GM21576 (cell line): Measurements from ENCODE around the gene ZIC4.

Experiments used
- ATAC-seq: cut with Tn5 transposase; IDR thresholded peaks from one replicate; pipeline ENCODE4 v1.9.1; 2021; ENCODE audit warnings: mild to moderate bottlenecking, moderate library complexity; ENCODE audit not compliant: unreplicated experiment

The ZIC4 gene

GRCh38 chr3:147391781-147392624 lies 14.3 kb downstream of the ZIC4 start:
- no peak for ATAC-seq

GRCh38 chr3:147390589-147391569 lies 15.5 kb downstream of the ZIC4 start:
- no peak for ATAC-seq

- ATAC-seq, result no peak
Observed at GRCh38 chr3:147389717-147390116, 16.6 kb downstream of the ZIC4 start.

GRCh38 chr3:147388700-147389580 lies 17.4 kb downstream of the ZIC4 start:
- no peak for ATAC-seq

GRCh38 chr3:147387885-147388699 lies 18.3 kb downstream of the ZIC4 start:
- ATAC-seq, result no peak

- ATAC-seq, result no peak
Observed at GRCh38 chr3:147387291-147387884, 19.0 kb downstream of the ZIC4 start.

GRCh38 chr3:147385059-147386012 lies 21.0 kb downstream of the ZIC4 start:
- ATAC-seq, result no peak

GRCh38 chr3:147384210-147385058 lies 21.9 kb downstream of the ZIC4 start:
- no peak for ATAC-seq

- ATAC-seq, result no peak
Observed at GRCh38 chr3:147383617-147384016, 22.7 kb downstream of the ZIC4 start.

- no peak for ATAC-seq
Observed at GRCh38 chr3:147381596-147381995, 24.7 kb downstream of the ZIC4 start.

- no peak for ATAC-seq
Observed at GRCh38 chr3:147380977-147381376, 25.4 kb downstream of the ZIC4 start.

- no peak for ATAC-seq
Observed at GRCh38 chr3:147380387-147380951, 25.9 kb downstream of the ZIC4 start.

GRCh38 chr3:147379651-147380050 lies 26.7 kb downstream of the ZIC4 start:
- no peak for ATAC-seq

GRCh38 chr3:147377412-147378367 lies 28.7 kb downstream of the ZIC4 start:
- no peak for ATAC-seq

- ATAC-seq, result no peak
Observed at GRCh38 chr3:147373301-147373700, 33.0 kb downstream of the ZIC4 start.

- ATAC-seq, result no peak
Observed at GRCh38 chr3:147372525-147373027, 33.8 kb downstream of the ZIC4 start.
